HG03469 (cell line): ENCODE data around the gene ZNF148.

Experiments used
- ATAC-seq: cut with Tn5 transposase; IDR thresholded peaks from one replicate; pipeline ENCODE4 v1.9.1; 2021; ENCODE audit warnings: mild to moderate bottlenecking, moderate library complexity, moderate number of reproducible peaks; ENCODE audit not compliant: unreplicated experiment

Gene ZNF148

DNA sequence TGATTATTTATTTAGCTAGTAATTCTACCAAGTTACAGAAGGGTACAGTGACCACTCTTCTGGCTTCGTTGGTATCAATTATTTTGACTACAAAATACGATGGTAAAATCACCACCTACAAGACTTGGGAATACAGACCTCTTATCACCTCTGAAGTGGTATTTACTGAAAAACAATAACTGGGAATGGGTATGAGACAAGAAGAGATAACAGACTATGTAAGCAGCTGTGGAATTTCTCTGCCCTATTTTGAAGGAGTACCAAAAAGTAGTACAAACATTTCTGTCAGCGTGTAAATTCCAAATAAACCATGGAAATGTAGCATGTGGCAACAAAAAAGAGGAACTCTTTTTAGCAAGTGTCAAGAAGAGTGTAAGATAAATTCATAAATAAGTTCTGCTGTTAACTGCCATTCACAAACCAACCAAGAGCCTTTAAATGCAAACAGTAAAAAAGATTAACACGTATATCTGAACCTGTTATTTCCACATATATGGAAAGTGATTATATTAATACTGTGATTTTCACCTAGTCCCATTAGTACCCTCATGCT is 85.6 kb downstream of the ZNF148 start:
- no peak for ATAC-seq

- no peak for ATAC-seq
Observed at GRCh38 chr3:125287248-125287647, 87.9 kb downstream of the ZNF148 start.

GRCh38 chr3:125281381-125281780 is 93.7 kb downstream of the ZNF148 start:
- no peak for ATAC-seq

GRCh38 chr3:125280668-125281361 is 94.3 kb downstream of the ZNF148 start:
- no peak for ATAC-seq

GRCh38 chr3:125278155-125278554 is 97.0 kb downstream of the ZNF148 start:
- ATAC-seq, result no peak

GRCh38 chr3:125271127-125271526 is 104.0 kb downstream of the ZNF148 start:
- no peak for ATAC-seq

DNA sequence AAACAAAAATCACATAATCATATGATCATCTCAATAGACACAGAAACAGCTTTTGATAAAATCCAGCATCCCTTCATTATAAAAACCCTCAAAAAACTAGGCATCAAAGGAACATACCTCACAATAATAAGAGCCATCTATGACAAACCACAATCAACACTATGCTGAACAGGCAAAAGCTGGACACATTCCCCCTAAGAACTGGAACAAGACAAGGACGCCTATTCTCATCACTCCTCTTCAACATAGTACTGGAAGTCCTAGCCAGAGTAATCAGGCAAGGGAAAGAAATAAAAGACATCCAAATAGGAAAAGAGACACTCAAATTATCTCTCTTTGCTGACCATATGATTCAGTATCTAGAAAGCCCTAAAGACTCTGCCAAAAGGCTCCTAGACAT is 107.7 kb downstream of the ZNF148 start:
- ATAC-seq, result no peak

GRCh38 chr3:125266971-125267370 is 108.2 kb downstream of the ZNF148 start:
- no peak for ATAC-seq

DNA sequence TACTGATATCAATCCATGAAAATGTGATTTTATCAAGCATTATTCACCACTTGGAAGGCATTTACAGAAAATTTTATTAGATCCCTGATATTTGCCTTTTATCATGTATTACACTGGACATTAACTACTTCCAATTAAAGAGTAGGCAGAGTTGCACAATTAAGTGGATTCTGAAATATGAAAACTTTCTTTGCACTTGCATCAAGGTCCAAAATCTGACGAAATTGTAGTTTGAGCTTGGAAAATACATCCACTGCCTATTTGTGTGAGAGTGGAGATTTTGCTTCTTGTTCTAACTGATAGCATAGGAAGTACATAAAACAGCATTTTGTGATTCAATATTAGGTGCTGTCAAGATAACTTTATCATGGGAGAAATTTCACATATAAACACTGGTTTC is 113.0 kb downstream of the ZNF148 start:
- ATAC-seq, result no peak

DNA sequence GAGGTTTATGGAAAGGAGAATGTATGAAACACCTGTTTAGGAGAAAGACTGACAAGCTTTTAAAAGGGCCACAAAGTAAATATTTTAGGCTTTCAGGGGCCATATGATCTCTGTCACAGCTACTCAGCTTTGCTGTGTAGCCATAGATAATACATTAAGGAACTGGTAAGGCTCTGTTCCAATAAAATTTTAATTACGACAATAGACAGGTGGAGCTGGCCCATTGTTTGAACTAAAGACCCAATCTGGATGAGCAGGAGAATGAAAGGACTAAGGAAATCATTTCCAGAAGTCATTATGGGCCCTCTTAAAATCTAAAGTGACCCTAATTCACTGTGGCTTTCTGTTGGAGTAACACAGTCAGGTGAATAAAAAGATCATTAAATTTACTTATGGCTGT is 114.1 kb downstream of the ZNF148 start:
- ATAC-seq, result no peak

GRCh38 chr3:125260158-125260557 is 115.0 kb downstream of the ZNF148 start:
- ATAC-seq, result no peak

DNA sequence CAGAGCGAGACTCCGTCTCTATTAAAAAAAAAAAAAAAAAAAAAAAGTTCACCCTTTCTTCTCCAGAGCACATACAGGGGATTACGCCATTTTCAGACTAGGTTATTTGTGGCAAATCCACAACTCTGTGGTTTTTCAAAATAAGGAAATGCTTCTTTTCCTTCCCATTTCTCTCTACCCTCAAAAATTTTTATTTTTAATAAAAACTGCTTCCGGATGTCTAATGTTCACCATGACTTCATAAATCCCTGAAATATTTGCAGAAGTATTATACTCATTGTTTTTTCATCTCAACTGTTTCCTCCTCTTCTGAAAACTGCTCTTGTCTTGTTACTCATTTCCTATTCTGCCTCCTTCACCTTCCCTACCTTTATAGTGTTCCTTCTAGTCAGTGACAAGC is 117.6 kb downstream of the ZNF148 start:
- no peak for ATAC-seq

GRCh38 chr3:125256675-125257074 is 118.5 kb downstream of the ZNF148 start:
- no peak for ATAC-seq

GRCh38 chr3:125250973-125251372 is 124.2 kb downstream of the ZNF148 start:
- ATAC-seq, result no peak

- ATAC-seq, result no peak
Observed at GRCh38 chr3:125246237-125246636, 128.9 kb downstream of the ZNF148 start.

GRCh38 chr3:125245521-125245920 is 129.6 kb downstream of the ZNF148 start:
- no peak for ATAC-seq

- ATAC-seq, result no peak
Observed at GRCh38 chr3:125240496-125240895, 134.6 kb downstream of the ZNF148 start.

DNA sequence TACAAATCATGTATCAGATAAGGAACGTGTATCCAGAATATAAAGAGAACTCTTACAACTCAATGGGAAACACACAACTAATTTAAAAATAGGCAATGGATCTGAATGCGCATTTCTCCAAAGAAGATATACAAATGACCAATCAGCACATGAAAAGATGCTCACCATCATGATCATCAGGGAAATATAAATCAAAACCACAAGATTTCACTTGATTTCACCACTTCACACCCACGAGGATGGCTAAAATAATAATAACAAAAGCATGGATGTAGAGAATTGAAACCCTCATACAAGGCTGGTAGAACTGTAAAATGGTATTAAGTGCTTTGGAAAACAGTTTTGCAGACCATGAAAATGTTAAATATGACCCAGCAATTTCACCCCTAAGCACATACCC is 135.9 kb downstream of the ZNF148 start:
- ATAC-seq, result no peak

GRCh38 chr3:125238759-125239158 is 136.4 kb downstream of the ZNF148 start:
- ATAC-seq, result no peak

DNA sequence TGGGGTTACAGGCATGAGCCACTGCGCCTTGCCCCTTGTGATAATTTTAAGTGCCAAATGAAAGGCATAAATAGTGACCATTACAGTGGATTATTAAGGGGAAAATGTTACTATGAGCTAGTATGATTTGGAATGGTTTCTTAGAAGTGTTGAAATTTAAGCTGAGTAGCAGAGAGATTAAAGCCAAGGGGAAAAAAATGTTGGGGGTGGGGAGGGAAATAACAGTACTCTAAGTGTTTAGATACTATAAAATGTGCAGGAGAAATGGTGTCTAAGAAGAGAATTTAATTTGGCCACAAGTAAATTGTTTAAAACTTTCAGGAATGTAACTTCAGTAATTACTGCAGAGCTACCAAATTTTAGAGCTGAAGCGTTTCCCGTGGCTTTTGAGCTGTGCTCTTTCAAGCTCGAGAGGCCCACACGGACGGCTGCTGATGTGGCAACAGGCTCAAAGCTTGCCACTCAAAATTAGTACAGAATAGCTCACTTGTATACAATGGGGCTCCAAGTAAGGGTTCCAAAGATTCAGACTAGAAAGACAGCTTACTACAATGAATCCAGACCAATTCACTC is 138.7 kb downstream of the ZNF148 start:
- no peak for ATAC-seq

- no peak for ATAC-seq
Observed at GRCh38 chr3:125234831-125235230, 140.3 kb downstream of the ZNF148 start.

GRCh38 chr3:125232401-125232800 is 142.7 kb downstream of the ZNF148 start:
- ATAC-seq, result no peak

DNA sequence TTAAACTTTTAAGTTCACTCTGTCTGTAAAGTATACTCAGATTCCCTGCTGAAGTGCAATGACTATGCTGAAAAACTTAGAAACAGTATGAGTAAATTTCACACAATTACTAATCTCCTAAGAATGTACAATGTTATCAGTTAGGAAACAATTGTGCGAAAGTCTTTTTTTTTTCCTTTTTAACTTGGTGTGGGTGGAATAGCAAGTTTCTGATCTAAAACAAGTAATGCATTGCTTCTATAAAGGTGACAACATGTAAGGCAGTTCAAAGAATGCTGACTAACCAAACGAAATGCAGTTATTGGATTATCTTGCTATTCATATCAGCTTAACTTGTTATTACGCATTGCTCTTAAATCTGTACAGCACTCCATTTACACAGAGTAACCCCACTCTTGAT is 143.2 kb downstream of the ZNF148 start:
- no peak for ATAC-seq
